NCI-H226 (cell line): ENCODE measurements around the gene MAN2B2.
A peak's percentile ranks its signal among the peaks of the same experiment; 100 is the strongest.
"Not testable (repeated sequence)": the region's sequence is repeated elsewhere in the genome, so short reads cannot be mapped to it uniquely, and the experiment has no call there.

ENCODE experiments used
- DNase-seq: peaks from one replicate; pipeline ENCODE4 v3.0.0-alpha.2; 2015

Gene MAN2B2

DNA sequence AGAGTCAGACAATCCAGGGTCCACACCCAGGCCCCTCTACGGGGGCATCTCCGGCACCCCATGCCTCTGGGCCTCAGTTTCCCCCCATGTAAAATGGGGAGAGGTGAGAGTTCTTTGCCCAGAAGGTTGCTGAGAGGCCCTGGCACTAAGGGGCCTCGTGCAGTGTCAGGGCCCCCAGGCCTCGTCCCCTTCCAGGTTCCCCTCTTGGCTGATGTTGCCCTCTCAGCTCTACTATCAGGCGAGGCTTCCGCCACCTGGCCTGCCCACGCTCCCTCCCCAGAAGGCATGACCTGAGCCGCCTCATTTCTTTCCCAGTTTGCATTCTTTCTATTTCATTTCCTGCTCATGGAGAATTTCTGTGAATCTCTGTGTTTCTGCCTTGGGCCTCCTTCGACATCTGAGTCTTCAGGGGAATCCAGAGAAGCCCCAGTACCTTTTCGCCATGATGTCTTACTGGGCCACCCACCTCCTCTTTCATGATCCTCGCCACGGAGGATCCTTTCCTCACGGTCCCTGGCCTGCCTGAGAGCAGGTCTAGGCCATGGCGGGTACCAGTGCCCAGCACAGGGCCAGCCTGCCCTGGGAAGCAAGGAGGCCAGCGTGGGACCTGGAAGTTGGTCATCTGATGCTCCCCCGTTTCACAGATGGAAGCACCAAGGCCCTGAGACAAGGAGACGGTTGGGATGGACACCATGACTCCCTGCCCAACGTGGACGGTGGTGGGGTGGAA lies 43.6 kb downstream of the MAN2B2 start:
- no peak for DNase-seq

DNA sequence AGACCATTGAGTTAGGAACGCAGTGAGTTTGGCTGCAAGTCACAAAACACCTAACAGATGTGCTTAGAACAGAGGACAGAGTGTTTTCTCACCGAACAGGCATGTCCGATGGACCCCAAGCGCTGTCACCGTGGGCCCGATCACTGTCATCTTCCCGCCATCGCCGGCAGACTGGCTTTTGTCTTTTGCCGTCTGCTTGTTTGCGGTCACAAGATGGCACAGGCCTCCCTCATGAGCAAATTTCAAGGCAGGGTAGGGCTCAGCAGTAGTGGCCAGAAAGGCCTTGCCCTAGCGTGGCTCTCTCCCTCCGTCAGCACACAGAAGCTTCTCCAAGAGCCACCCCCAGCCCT lies 44.1 kb downstream of the MAN2B2 start:
- DNase-seq: no peak

DNA sequence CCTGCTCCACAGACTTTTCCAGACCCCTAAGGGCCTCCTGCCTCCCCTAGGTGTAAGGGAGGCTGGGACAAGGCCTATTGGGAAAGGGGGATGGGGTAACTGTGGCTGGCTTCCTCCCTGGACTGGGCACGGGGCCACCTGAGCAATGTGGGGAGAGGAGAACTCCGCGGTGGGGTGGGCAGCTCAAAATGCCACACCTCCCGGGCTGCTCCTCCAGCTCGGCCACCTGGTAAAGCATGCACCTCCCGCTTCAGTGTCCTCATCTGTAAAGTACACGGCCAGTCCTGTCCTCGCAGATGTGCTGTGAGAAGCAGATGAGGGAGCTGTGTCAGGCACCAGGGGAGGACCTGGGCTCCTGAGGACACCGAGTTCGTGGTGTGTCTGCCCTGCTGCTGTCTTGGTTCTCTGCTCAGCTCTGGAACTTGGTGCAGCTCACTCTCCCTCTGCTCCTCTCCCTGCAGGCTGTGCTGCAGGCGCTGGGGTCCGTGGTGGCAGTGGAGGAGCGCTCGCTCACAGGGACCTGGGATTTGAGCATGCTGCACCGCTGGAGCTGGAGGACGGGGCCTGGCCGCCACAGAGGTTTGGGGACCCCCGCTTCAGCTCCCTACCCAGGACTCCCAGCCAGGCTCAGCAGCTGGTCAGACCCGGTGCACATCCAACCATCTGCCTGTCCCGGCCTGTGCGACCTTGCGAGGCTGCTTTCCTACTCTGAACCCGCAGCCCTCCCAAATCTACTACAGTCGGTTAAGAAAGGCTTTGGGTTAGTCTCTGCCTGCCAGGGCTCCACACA lies 44.7 kb downstream of the MAN2B2 start:
- DNase-seq: no peak

DNA sequence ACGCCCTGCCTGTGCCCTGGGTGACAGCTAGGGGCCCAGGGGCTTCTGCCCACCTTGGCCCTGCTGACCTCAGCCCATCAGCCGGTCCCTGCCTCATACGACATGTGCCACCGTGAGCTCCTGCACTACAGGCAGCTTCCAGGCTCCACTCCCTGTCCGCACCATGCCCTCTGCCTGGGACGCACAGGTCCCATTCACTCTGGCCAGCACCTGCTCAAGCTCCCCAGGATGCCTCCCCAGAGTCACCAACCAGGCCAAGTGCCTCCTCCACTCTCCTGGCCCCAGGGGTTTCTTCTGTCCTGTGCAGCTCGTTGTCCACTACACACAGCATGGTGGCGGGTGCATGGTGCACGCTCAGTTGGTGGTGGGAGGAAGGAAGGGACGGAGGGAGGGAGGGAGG lies 45.3 kb downstream of the MAN2B2 start:
- DNase-seq: no peak

DNA sequence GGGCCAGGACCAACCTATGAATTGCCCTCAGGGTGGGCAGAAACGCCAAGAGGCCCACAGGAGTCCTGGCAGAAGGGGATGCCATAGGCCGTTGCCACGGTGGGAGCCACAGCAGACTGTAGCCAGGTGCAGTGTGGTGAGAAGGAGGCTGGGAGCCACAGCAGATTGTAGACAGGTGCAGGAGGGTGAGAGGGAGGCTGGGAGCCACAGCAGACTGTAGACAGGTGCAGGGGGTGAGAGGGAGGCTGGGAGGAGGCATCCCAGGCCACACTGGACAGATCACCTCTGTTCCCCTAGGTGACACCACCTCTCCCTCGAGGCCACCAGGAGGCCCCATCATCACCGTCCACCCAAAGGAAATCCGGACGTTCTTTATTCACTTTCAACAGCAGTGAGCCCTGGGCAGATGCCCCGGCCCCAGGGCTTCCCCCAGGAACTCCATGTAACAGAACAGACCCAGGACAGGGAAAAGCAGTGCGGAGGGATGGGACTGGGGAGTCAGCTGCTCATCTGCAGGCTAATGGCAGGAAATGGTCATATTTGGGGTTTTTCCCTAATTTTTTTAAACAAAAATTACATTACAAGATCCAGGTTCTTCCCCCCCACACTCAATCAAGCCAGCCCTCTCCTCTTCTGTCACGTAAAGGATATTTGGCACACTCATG lies 46.0 kb downstream of the MAN2B2 start:
- DNase-seq: no peak

DNA sequence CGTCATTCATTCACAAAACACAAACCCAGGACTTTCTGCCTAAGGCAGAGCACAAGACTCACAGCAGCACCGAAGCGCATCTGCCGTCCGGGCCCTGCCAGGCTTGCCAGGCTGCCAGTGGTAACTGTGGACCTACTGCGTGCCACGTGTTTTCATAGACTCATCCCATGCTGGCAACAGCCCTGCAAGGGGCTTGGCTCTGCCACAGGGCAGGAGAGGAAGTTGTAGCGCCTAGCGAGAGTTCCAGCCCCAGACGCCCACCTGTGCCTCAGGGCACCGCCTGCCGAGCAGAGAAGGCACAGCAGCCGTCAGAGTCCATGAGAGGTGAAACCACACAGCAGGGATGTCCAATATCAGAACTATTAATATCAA lies 46.6 kb downstream of the MAN2B2 start:
- no peak for DNase-seq

DNA sequence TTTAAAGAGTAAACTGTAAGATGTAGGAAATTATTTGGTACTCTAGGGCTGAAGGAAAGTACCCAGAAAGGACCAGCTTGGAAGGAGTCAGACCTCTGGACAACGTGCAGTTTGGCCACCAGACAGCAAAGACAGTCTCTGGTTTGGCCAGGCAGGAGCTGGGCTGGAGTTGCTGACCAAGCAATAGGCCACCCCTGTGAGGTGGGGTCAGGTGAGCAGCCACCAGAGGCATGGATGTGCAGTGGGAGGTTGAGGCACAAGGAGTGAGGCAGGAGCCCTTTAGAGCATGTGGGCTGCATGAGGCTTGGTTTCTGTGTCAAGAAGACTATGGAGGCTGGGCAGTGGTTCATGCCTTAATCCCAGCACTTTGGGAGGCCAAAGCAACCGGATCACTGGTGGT lies 47.8 kb downstream of the MAN2B2 start:
- no peak for DNase-seq

DNA sequence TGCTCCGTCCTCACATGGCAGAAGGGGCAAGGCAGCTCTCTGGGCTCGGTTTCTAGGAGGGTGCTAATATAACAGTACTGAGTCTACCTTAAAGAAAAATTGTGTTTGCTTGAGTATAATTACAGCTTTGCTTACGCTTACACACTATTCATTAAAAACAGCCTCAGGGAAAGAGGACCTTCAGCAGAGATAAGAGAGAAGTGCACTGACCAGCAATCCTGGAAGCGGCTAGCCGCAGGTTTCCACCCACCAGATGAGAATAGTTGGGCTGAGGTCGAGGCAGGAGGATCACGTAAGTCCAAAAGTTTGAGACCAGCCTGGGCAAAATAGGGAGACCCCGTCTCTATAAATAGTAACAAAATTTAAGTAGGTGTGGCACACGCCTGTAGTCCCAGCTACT lies 50.3 kb downstream of the MAN2B2 start:
- no peak for DNase-seq

DNA sequence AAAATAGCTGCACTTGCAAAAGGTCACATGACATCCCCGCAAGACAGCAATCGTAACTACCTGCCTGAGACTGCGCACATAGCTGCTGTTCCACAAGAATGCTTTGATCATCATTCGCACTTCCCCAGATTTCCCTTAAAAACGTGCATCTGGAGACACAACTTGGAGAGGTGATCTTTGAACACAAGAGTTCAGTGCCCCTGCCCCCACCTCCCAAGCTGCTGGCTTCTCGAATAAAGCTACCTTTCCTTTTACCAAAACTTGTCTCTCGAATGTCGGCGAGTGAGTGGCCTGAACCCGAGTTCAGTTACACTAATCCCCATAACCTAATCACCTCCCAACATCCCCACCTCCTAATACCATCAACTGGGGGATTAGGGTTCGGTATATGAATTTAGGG lies 51.1 kb downstream of the MAN2B2 start:
- no peak for DNase-seq

DNA sequence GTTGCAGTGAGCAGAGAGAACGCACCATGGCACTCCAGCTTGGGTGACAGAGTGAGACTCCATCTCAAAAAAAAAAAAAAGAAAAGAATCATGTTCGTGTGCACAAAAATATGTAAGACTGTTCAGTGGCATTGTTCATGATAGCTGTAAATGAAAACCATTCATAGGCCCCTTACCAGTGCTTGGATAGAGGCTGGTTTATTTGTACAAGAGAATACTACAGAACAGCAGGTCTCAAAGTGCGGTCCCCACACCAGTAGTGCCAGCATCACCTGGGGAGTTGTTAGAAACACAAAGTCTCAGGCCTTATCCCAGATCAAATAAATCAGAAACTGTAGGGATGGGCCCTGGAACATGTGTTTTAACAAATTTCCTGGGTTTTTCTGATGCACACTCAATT lies 52.8 kb downstream of the MAN2B2 start:
- no peak for DNase-seq

DNA sequence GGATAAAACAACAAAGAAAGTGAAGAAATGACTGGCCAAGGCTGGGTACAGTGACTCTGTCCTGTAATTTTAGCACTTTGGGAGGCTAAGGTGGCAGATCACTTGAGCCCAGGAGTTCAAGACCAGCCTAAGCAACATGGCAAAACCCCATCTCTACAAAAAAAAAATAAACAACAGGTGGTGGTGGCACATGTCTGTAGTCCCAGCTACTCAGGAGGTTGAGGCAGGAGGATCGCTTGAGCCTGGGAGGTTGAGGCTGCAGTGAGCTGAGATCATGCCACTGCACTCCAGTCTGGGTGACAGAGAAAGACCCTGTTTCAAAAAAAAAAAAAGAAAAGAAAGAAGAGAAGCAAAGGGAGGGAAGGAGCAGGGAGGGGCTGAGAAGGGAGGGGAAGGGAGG lies 53.5 kb downstream of the MAN2B2 start:
- not testable (repeated sequence) for DNase-seq

DNA sequence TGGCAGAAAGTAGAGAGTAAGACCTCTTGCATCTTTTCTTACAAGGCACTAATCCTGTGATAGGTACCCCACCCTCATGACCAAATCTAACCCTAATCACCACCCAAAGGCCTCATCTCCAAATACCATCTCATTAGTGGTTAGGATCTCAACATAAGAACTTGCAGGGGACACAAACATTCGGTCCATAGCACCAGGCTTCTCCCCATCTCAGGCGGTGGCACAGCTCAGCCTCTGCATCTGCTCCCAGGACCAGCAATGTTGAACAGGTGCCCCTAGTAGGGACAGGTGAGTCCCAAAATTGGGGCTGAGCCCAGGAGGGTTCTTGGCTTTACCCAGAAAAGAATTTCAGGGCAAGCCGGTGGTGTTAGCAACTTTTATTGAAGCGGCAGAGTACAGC lies 57.1 kb downstream of the MAN2B2 start:
- no peak for DNase-seq

DNA sequence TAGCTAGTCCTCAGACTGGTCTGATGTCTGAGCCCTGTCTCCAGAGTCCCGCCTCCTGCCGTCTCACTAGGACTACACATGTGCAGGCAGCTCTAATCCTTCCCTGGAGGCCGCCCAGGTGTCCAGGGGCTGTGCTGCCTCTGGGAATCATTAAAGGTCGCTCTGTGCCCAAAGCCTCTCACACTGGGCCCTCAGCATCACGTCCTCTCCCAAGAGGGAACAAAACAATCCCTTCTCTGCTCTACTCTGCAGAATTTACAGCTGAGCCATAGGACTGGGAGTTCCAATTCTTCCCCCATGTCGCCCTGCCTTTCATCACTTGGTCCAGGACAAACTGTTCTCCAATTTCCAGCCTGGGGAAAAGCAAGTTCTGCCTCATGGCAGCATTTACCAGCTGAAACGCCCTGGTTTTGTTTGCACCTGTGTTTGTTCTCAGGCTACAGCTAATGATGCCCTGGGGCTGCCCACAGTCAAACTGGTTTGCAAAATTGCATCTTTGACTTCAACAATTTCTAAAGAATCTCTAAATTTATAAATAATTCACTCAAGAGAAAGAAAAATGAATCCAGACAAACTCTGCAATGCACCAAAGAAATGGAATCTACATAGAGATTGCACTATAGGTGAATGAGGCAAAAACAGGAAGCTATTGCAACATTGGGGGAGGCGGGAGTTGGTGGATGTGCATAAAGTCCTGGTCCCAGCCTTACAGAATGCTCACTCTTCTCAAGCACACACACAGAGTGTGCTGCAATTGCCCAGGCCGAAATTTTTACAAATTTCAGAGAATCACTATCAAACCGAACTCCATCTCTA lies 58.3 kb downstream of the MAN2B2 start:
- peak; percentile 3 for DNase-seq

DNA sequence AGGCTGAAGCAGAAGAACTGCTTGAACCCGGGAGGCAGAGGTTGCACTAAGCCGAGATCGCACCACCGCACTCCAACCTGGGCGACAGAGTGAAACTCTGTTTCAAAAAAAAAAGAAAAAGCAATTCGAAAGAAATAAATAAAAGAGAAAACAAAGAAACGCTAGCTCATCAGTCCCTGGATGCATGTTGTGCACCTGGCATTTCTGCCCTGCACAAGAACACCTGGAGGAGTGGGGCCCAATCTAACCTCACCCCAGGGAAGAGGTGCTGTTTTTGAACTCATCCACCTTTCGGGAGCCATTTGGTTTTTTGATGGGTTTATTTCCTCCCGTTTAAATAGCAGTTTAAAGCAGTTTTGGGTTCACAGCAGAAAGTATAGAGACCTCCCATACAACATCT lies 59.8 kb downstream of the MAN2B2 start:
- DNase-seq: no peak

DNA sequence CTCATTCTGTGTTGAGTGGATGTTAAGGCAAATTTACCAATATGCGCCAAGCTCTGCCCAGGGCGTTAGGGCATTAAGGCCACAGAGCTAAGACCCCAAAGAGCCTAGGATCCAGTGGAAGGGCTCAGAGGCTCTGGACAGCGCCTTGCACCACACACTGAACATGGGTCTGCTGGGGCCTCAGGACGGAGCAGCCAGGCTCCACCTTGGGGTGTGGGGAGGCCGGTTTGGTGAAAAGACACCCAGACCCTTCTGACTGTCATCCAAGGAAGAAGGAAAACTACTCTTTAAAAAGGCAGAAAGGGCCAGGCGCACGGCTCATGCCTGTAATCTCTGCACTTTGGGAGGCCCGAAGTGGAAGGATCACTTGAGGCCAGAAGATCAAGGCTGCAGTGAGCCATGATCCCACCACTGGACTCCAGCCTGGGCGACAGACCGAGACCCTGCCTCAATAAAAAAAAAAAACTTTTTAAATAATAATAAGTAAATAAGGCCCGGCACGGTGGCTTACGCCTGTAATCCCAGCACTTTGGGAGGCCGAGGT lies 64.2 kb downstream of the MAN2B2 start:
- DNase-seq: no peak

DNA sequence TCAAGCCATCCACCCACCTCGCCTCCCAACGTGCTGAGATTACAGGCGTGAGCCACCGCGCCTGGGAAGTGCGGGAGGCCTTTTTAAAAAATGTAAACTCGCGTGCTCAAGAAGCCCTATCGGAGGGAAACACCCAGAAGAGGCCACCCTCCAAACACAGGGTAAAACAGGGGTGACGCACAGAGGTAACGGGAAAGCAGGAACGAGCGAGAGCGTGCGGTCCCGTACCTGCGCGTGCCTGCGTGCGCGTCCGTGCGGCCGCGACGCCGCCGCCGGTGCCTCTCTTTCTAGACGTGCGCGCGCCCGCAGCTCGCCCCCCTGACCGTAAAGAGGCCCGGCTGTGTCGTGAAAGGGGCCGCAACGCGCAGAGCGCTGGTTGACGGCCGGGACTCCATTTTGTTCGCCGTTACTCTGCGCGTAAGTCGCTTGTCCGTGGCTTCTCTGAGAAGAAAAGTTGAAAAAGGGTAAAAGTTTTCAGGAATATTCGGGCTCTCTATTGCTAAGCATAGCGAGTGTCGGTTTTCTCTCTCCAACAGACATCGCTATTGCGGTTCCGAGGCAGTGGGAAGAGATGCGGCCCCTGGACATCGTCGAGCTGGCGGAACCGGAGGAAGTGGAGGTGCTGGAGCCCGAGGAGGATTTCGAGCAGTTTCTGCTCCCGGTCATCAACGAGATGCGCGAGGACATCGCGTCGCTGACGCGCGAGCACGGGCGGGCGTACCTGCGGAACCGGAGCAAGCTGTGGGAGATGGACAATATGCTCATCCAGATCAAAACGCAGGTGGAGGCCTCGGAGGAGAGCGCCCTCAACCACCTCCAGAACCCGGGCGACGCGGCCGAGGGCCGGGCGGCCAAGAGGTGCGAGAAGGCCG lies 65.5 kb downstream of the MAN2B2 start, which contains the start of gene MRFAP1:
Gene MRFAP1 (plus strand): TSS at position 394 of the 872 bp plus-strand sequence. CDS start 178 bp downstream, at position 572.
- DNase-seq: peak; percentile 92

DNA sequence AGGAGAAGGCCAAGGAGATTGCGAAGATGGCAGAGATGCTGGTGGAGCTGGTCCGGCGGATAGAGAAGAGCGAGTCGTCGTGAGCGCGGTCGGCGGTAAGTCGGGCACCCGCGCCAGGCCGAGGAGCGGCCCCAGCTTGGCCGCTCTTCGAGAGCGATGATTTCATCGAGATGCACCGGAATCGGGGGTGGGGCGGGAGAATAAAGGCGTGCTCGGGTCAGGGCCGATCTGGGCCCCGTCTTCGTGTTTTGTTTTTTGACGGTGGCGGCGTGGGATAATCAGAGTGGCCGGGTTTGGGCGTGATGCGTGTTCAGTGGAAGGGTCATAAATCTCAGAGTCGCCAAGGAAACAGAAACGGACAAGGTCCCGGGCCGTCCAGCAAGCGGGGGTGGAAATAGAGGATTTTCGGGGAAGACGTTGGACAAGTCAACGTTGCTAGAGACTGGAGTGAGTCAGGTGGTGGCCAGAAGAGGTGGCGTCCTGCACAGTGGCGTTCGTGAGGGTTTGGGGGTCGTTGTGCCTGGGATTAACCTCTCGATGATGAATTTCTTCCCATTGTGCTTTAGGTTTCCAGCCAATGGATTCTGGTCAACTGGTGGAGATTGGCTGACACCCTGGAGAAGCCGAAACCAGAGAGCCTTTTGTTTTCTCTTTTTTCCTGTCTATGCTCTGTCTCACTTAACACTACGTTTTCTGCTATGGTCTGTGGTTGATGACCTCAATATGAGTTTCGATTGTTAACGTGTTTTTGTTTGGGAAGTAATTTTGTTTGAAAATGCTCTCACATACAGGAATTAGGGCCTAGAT lies 66.4 kb downstream of the MAN2B2 start:
- no peak for DNase-seq

DNA sequence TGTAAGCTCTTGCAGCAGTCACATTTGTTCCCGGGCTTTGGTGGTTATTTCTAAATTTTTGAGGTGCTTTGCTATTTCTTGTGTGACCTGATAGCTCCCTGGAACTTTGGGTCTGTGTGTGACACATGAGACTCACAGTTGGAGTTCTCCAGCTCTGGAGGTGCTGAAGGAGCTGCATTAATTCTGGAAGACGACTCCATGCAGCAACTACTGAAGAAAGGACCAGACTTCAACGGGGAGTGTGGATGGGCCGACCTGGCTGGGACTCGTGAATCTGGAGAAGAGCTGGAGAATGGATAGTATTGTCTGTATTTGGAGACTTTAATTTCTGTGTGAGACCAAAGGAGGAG lies 67.0 kb downstream of the MAN2B2 start:
- no peak for DNase-seq

DNA sequence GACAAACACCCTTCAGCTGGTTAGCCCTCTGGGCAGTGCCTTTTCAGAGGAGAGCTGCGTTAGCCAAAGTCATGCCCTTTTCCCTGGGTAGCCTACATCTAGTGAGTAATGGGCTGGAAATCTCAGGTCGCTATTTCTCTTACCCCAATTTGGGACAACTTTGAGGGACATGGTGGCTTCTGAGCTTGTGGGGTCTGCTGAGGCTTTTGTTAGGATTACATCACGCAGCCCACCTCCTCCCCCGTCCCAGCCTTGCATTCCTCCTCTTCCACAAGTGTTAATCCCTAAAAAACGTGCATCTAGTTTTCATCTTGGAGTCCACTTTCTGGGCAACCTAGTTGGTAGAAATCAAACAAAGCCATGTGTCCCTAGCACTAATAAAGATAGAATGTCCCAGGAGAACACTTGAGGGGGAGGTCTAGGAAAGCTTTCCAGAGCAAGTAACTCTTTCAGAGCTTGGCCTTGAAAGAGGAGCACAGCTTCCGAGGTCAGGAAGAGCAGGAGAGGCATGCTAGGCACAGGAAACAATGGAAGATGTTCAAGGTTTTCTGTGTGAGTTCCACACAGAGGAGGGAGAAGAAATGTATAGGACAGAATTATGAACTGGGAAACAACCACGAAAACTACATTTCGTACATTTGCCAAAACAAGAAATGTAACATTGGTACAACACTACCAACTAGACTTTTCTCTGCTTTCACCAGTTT lies 68.3 kb downstream of the MAN2B2 start:
- no peak for DNase-seq

DNA sequence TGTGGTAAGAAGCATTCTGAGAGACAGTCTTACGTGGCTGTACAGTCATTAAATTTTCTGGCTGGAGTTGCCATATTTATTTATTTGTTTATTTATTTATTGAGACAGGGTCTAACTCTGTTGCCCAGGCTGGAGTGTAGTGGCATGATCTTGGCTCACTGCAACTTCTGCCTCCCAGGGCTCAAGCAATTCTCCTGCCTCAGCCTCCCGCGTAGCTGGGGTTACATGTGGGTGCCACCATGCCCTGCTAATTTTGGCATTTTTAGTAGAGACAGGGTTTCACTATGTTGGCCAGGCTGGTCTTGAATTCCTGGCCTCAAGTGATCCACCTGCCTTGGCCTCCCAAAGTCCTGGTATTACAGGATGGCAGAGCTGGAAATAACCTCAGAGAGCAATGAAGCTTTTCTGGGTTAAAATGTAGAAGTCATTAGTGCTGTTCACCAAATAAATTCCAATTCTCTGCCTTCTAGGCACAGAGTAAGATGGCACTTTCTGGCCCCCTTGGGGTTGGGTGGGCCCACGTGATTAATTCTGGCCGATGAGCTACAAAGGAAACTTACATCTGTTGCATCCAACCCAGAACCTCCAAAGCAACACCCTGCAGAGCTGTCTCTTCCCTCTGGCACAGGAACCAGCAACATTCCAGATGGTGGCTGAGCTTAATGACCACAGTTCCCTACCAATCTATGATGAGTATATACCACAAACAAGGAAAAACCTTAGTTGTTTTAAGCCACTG lies 70.0 kb downstream of the MAN2B2 start:
- DNase-seq: no peak
